Hematopoietic multipotent progenitor cell treated with erythropoietin and hydrocortisone succinate and interleukin-3 and kit ligand, for 15 days (in vitro differentiated cells): ENCODE results near the gene VILL.
A peak's percentile ranks its signal among the peaks of the same experiment; 100 is the strongest.
"Not testable (repeated sequence)": the region's sequence is repeated elsewhere in the genome, so short reads cannot be mapped to it uniquely, and the experiment has no call there.

Source experiments
- DNase-seq: peaks from one replicate; pipeline ENCODE4 v3.0.0-alpha.2; 2015; ENCODE audit warnings: low spot score

VILL gene

GRCh38 chr3:37986479-37987314, 3.9 kb upstream of the VILL start:
- DNase-seq = no peak

DNA sequence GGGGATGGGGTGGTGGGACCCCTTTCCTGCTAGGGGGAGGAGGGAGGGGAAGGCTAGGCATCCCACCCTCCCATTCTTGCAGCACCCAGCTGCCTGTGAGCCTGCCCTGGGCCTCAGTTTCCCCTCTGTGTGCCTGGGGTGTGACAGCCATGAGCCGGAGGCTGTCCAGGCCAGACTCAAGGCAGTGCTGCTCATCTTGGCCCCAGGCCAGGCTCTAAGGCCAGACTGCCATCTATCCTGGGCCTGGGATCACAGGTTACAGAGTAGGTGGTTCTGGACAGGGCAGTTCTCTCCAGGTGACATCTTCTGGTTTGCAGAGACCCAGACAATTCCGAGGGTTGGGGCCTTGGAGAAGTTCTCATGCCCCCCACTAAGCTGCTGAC, 3.3 kb upstream of the VILL start:
- DNase-seq = no peak

DNA sequence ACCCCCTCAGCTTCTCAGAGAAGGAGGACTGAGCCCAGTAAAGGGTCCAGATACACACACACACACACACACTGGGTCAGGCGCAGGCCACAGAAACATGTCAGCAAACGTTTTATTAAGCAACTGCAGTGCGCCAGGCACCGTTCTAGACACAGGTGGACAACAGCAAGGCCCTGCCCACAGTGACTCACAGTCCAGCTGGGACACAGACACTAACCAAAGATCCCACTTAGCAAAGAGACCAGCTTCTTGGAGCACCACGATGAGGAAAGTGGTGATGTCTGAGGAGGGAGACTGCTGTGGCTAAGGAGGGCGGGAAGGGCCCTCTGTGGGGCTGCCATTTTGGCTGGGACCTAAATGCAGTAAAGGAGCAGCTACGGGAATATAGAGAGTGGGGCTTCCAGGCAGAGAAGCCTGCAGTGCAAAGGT, 2.8 kb upstream of the VILL start:
- DNase-seq = no peak

GRCh38 chr3:37988376-37988775, 2.2 kb upstream of the VILL start:
- not testable (repeated sequence) for DNase-seq

- no peak for DNase-seq
Measured at GRCh38 chr3:37988931-37989525, 1.6 kb upstream of the VILL start.

GRCh38 chr3:37989821-37990480, 635 bp upstream of the VILL start:
- DNase-seq = no peak

DNA sequence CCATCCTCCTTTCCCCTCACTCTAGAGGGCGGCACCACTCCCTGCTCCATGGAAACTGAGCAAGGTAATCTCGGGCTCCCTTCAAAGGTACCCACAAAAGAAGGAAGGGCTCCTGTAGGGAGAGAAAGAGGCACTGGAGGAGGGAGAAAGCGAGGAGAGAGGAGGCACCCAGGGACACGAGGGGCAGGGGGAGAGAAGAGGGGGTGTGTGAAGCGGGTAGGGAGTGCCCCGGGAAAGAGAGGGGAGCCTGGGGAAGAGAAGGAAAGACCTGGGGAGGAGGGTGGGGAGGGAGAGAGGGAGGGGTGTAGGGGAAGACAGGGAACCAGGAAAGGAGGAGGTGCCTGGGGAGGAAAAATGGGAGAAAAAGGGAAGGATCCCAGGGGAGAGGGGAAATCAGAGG, 523 bp downstream of the VILL start:
- DNase-seq = no peak

DNA sequence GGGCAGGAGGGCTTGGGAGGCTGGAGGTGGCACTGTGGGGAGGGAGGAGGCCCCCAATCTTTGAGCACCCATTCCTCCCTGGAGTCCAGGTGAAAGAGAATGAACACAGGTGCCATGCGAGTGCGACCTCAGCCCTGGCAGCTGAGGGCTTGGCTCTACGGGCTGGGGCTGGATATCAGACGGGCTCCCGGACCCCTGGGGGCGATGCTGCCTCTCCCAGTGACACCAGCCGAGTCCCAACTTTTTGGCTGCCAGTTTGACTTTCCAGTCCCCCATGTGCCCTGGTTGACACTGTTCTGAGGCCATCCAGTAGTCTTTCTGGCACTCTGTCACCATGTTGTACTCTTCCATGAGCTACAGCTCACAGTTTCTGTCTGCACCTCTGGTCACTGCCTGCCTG, 1.2 kb downstream of the VILL start:
- DNase-seq = no peak

GRCh38 chr3:37992271-37993066, 1.9 kb downstream of the VILL start:
- no peak for DNase-seq

- no peak for DNase-seq
Measured at GRCh38 chr3:37993067-37993455, 2.5 kb downstream of the VILL start.

- DNase-seq = no peak
Measured at GRCh38 chr3:37993460-37993819, 2.9 kb downstream of the VILL start.

- DNase-seq = peak; percentile 16
Measured at GRCh38 chr3:37993820-37994638, 3.4 kb downstream of the VILL start.

DNA sequence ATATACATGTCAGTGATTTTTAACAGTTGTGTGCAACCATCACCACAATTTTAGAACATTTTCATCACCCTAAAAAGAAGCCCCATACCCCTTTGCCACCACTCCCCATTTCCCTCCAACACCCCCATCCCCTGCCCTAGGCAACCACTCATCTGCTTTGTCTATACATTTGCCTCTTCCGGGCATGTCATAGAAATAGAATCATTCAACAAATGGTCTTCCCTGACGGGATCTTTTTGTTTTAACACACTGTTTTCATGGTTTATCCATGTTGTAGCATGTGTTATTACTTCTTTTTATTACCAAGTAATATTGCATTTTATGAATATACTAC, 4.0 kb downstream of the VILL start:
- no peak for DNase-seq

DNA sequence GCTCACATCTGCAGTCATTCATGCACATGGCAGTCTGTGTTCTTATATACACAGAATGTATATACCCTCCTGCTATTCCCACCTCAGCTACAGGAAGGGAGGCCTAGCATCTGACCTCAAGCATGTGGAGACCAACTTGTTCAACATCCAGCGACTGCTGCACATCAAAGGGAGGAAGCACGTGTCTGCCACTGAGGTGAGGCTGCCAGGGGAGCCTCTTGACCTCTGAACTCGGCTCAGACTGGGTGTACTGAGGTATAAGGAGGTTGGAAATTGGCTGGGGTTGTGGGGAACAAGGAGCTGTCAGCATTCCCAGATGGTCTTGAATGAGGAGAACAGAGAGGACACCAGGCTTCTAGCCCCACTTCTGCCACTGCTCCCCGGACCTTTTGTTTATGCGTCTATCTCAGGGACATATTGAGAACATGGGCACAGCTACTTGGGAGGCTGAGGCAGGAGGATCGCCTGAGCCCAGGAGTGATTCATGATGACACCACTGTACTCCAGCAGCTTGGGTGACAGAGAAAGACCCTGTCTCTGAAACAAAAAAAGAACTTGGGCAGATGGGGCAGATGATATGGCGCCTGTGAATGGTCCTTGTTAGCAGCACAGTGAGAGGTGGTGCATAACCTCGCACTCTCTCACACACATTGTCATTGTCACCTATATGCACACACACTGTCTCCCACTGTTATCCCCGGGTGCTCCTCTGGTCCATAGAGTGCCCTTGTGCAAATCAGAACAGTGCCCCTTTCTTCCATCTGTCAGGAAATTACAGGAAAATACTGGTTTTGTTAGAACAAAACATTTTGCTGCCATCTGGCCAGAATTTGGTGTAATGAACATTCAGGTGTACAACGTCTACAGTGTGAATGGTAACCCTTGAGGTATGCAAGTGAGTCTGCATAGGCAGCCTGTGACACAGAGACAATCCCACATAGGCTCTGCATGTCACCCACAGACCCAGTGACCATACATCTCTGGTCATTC, 5.4 kb downstream of the VILL start:
- DNase-seq = no peak

- DNase-seq = peak; percentile 86
Measured at GRCh38 chr3:37996785-37997301, 6.3 kb downstream of the VILL start.

- no peak for DNase-seq
Measured at GRCh38 chr3:37997342-37997741, 6.8 kb downstream of the VILL start.

GRCh38 chr3:37997791-37998370, 7.3 kb downstream of the VILL start:
- no peak for DNase-seq

- DNase-seq = no peak
Measured at GRCh38 chr3:37999836-38000235, 9.2 kb downstream of the VILL start.

- DNase-seq = no peak
Measured at GRCh38 chr3:38000242-38000916, 9.8 kb downstream of the VILL start.
